ENCODE measurements around the gene DPYD.

DNA sequence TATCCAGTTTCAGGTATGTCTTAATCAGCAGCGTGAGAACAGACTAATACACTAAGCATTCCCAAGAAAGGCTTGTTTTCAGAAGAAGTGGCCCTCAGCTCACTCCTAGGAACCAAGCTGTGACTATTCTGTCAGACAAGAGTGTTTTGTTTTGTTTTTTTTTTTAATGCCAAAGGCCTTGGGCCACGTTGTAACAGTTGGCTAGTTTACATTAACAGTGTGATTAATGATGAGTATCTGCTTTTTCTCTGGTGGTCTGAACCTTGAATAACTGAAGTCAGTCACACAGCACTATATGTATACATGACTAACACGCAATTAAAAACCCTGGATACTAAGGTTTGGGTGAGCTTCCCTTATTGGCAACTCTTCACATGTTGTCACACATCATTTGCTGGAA lies 21.9 kb downstream of the DPYD start:
- no peak for TF ChIP-seq BRF1 (IDR thresholded peaks at IDR 0.05; ENCODE audit: borderline replicate concordance, extremely low read depth, insufficient read length)
- no peak for TF ChIP-seq POLR2AphosphoS5 (IDR thresholded peaks at IDR 0.05; ENCODE audit: control insufficient read depth, insufficient read depth, low read depth, low read length)
- no peak for TF ChIP-seq MXD1 (CRISPR knock-in tag; IDR thresholded peaks at IDR 0.05; ENCODE audit: borderline replicate concordance, poor library complexity, severe bottlenecking)
- TF ChIP-seq BHLHE40 (IDR thresholded peaks at IDR 0.05; ENCODE audit: low read length): no peak
- TF ChIP-seq, protein P1, sequence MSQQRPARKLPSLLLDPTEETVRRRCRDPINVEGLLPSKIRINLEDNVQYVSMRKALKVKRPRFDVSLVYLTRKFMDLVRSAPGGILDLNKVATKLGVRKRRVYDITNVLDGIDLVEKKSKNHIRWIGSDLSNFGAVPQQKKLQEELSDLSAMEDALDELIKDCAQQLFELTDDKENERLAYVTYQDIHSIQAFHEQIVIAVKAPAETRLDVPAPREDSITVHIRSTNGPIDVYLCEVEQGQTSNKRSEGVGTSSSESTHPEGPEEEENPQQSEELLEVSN (IDR thresholded peaks at IDR 0.05; ENCODE audit: borderline replicate concordance in 1 of 2, extremely low read depth in 1 of 2, insufficient read depth in 1 of 2, insufficient read length in 1 of 2, low read depth in 1 of 2, low read length in 1 of 2, poor library complexity in 1 of 2, severe bottlenecking in 1 of 2): no peak
- no peak for TF ChIP-seq POLR2A (conservative IDR thresholded peaks at IDR 0.05)
